OCI-LY1 (cell line): ENCODE measurements around the gene ZFHX3.

ENCODE experiments used
- H2AFZ ChIP-seq: fragments of 200-600 bp; sonication (generic), shearing (Covaris generic); 2 replicates; pipeline ENCODE4 v1.6.0; 2014; ENCODE audit warnings: antibody characterized with exemption, mild to moderate bottlenecking, low read length
- H3F3A ChIP-seq: fragments of 200-600 bp; sonication (generic), shearing (Covaris generic); 2 replicates; pipeline ENCODE4 v1.6.0; 2014; ENCODE audit warnings: mild to moderate bottlenecking, antibody characterized with exemption, low read length, moderate library complexity; ENCODE audit not compliant: insufficient read depth
- H3K27ac ChIP-seq: fragments of 200-600 bp; sonication (generic); 2 replicates; pipeline ENCODE4 v1.5.1; 2014; ENCODE audit warnings: low read length, mixed run types, mild to moderate bottlenecking, low read depth; ENCODE audit not compliant: poor library complexity, severe bottlenecking
- H3K27me3 ChIP-seq: fragments of 200-600 bp; sonication (generic); 2 replicates; pipeline ENCODE4 v1.6.0; 2014; ENCODE audit warnings: antibody characterized with exemption, mild to moderate bottlenecking, low read length, moderate library complexity; ENCODE audit not compliant: insufficient read depth
- H3K36me3 ChIP-seq: fragments of 200-600 bp; sonication (generic); 2 replicates; pipeline ENCODE4 v1.6.1; 2014; ENCODE audit warnings: mild to moderate bottlenecking, antibody characterized with exemption, low read length, moderate library complexity, mixed read lengths; ENCODE audit not compliant: insufficient read depth
- H3K4me1 ChIP-seq: fragments of 200-600 bp; sonication (generic); 2 replicates; pipeline ENCODE4 v1.5.1; 2014; ENCODE audit warnings: mild to moderate bottlenecking, low read length, moderate library complexity; ENCODE audit not compliant: insufficient read depth, severe bottlenecking
- H3K4me2 ChIP-seq: fragments of 200-600 bp; sonication (generic), shearing (Covaris generic); 2 replicates; pipeline ENCODE4 v1.6.1; 2014; ENCODE audit warnings: low read length
- H3K4me3 ChIP-seq: fragments of 200-600 bp; sonication (generic); 2 replicates; pipeline ENCODE4 v1.5.1; 2014; ENCODE audit warnings: low read length, low read depth, mild to moderate bottlenecking, mixed read lengths; ENCODE audit not compliant: poor library complexity, severe bottlenecking
- H3K79me2 ChIP-seq: fragments of 200-600 bp; shearing (Covaris generic); 2 replicates; pipeline ENCODE4 v1.6.1; 2016; ENCODE audit warnings: mixed run types, low read length, mixed read lengths; ENCODE audit not compliant: insufficient read depth
- H3K9ac ChIP-seq: fragments of 200-600 bp; sonication (generic), shearing (Covaris generic); 2 replicates; pipeline ENCODE4 v1.6.1; 2014; ENCODE audit warnings: mild to moderate bottlenecking, low read length, mixed read lengths
- H3K9me2 ChIP-seq: fragments of 200-600 bp; sonication (generic), shearing (Covaris generic); 2 replicates; pipeline ENCODE4 v1.6.1; 2014; ENCODE audit warnings: low read depth, mild to moderate bottlenecking, low read length, mixed read lengths
- H3K9me3 ChIP-seq: fragments of 200-600 bp; shearing (Covaris generic); 2 replicates; pipeline ENCODE4 v1.6.1; 2014; ENCODE audit warnings: low read length, mixed read lengths
- H4K20me1 ChIP-seq: fragments of 200-600 bp; sonication (generic), shearing (Covaris generic); 2 replicates; pipeline ENCODE4 v1.6.0; 2016; ENCODE audit warnings: mild to moderate bottlenecking, low read length; ENCODE audit not compliant: insufficient read depth
- CTCF ChIP-seq: fragments of 200-600 bp; sonication (generic), shearing (Covaris generic); IDR thresholded peaks from 2 replicates; pipeline ENCODE4 v1.5.1; 2017; ENCODE audit warnings: mild to moderate bottlenecking, antibody characterized with exemption, low read length, moderate library complexity, mixed read lengths
- EZH2 ChIP-seq: fragments of 200-600 bp; sonication (generic), shearing (Covaris generic); IDR thresholded peaks from 2 replicates; pipeline ENCODE4 v1.8.0; 2017; ENCODE audit warnings: borderline replicate concordance, mixed run types, mild to moderate bottlenecking, antibody characterized with exemption, low read length, moderate library complexity, mixed read lengths

ZFHX3 gene

GRCh38 chr16:72988569-72988968 lies 59.4 kb downstream of the ZFHX3 start:
- Histone ChIP-seq H3K4me3 (no peak overlapping the region), H3K4me2 (no peak overlapping the region), H3K27ac (no peak overlapping the region), H3K9me3 (no peaks in the 10 kb centered on the region), H3K27me3 (no peaks in the 10 kb centered on the region), H3K4me1 (no peaks in the 10 kb centered on the region), H3F3A (no peaks in the 10 kb centered on the region), H3K9ac (no peak overlapping the region), H2AFZ (no peak overlapping the region), H3K36me3 (no peaks in the 10 kb centered on the region), H3K9me2 (no peaks in the 10 kb centered on the region), H4K20me1 (no peaks in the 10 kb centered on the region), H3K79me2 (no peaks in the 10 kb centered on the region)
- TF ChIP-seq EZH2 (no peak), CTCF (no peak)

- H3K4me1 ChIP-seq, result no peaks in the 10 kb centered on the region
- H3K36me3 ChIP-seq, result no peaks in the 10 kb centered on the region
- H3K27ac ChIP-seq, result no peak overlapping the region
- no peak overlapping the region for H3K4me3 ChIP-seq
- no peaks in the 10 kb centered on the region for H4K20me1 ChIP-seq
- no peaks in the 10 kb centered on the region for H3K27me3 ChIP-seq
- TF ChIP-seq EZH2 (no peak), CTCF (no peak)
- no peaks in the 10 kb centered on the region for H3K9me3 ChIP-seq
- no peaks in the 10 kb centered on the region for H3K79me2 ChIP-seq
- H3F3A ChIP-seq, result no peaks in the 10 kb centered on the region
- no peak overlapping the region for H3K4me2 ChIP-seq
- H2AFZ ChIP-seq, result no peak overlapping the region
- H3K9ac ChIP-seq, result no peak overlapping the region
- no peaks in the 10 kb centered on the region for H3K9me2 ChIP-seq
Observed at GRCh38 chr16:72987480-72987901, 60.4 kb downstream of the ZFHX3 start.

- H3K27me3 ChIP-seq, result no peaks in the 10 kb centered on the region
Observed at GRCh38 chr16:72985995-72986394, 61.9 kb downstream of the ZFHX3 start.

More at GRCh38 chr16:72985995-72986394, 61.9 kb downstream of the ZFHX3 start:
- TF ChIP-seq CTCF (no peak), EZH2 (no peak)
- Histone ChIP-seq H3F3A (no peaks in the 10 kb centered on the region), H3K4me3 (no peak overlapping the region), H3K27ac (no peak overlapping the region), H3K79me2 (no peaks in the 10 kb centered on the region), H4K20me1 (no peaks in the 10 kb centered on the region), H3K9me3 (no peaks in the 10 kb centered on the region), H3K4me1 (no peaks in the 10 kb centered on the region), H2AFZ (no peak overlapping the region), H3K9ac (no peak overlapping the region), H3K9me2 (no peaks in the 10 kb centered on the region), H3K36me3 (no peaks in the 10 kb centered on the region), H3K4me2 (no peak overlapping the region)
